Activated T-cell treated with anti-CD3 and anti-CD28 coated beads, Interleukin-2, amount 50 U/mL, for 1 hour (primary cell): ENCODE measurements around the gene MAP4.
"Not testable (repeated sequence)": the region's sequence is repeated elsewhere in the genome, so short reads cannot be mapped to it uniquely, and the experiment has no call there.

Experiments used
- DNase-seq: peaks from one replicate; pipeline ENCODE4 v3.0.0-alpha.2; 2020

MAP4 gene

DNA sequence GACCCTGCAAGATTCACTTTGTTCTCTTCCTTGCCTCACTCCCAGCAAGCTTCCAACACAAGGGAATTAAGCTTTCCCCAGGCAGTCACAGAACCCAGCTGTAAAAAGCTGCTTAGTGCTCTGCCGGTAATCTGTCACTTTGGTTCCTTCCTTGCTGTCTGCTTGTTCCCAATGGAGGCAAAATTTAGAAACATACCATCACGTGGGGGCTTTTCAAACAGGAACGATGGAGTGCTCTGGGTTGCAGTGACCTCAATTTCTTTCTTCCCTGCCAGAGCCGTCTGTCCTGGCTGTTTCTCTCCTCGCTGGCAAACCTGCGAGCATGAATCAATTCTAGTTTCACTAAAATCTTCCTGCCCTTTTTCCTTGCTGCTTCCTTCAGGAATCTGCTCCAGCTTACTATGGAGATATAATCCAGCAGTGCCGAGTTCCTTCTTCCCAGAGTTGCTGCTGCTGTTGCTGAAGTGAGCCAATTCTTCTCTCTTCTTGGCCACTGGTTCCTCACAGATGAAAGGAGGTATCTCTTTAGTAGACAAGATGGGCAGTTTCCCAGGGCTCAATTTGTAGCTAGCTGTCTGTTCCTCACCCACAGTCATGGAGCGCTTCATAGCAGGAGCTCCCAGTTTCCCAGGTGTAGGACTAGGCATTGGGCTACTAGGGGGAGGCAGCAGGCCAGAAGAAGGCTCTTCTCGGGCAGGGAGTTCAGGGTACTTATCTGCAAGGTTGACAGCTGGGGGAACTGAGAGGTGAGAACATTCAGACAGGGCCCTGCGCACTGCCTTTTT is 125.2 kb downstream of the MAP4 start:
- no peak for DNase-seq

GRCh38 chr3:47890126-47890827 is 125.9 kb downstream of the MAP4 start:
- DNase-seq: no peak

DNA sequence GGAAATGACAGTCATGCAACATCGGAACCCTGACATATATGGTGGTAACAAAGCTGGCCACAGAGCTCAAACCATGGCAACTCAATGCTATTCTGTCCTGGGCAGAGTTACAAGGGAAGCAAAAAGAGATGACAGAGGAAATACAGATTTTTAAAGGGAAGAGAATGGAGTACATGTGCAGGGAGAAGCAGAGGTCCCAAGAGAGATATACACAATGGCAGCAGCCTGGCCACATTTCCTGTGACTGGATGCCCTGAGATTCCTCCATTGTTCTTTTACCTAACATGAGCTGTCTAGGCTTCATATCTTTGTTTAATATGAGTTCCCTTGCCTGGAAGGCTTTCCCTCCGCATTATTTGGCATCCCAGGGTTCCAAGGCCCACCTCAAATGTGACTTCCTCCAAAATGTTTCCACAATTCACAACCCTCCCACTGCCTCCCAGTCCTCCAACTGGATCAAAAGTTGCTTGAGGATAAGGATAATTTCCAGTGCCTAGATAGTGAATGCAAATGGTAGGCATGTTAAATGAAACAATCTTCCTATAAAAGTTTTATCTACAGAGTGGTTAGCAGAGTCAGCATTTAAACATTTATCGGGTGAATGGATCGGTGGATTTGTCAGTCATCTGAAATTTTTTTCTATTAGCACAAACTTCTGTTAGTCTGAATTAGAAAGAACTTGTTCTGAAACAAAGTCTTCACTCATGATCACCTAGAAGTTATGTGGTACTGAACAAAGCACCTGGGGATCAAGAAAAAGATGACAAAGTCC is 127.0 kb downstream of the MAP4 start:
- DNase-seq: no peak

DNA sequence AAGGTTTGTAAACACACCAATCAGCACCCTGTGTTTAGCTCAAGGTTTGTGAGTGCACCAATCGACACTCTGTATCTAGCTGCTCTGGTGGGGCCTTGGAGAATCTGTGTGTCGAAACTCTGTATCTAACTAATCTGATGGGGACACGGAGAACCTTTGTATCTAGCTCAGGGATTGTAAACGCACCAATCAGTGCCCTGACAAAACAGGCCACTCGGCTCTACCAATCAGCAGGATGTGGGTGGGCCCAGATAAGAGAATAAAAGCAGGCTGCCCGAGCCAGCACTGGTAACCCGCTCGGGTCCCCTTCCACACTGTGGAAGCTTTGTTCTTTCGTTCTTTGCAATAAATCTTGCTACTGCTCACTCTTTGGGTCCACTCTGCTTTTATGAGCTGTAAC is 128.2 kb downstream of the MAP4 start:
- DNase-seq: not testable (repeated sequence)

DNA sequence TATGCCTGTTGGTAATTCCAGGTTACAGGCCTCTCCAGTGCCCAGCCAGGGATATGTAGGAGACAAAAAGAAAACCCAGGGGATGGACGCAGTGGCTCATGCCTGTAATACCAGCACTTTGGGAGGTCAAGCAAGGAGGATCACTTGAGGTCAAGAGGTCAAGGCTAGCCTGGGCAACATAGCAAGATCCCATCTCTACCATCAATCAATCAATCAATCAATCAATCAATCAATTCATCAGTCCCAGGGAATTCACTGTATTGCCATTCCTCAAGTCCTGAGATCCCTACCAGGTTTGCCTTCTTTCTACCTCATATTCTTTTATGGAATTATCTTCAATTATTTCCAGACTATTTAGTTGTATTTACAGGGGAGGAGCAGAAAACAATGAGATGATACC is 131.0 kb downstream of the MAP4 start:
- DNase-seq: no peak

- DNase-seq: no peak
Observed at GRCh38 chr3:47884603-47885002, 131.6 kb downstream of the MAP4 start.

DNA sequence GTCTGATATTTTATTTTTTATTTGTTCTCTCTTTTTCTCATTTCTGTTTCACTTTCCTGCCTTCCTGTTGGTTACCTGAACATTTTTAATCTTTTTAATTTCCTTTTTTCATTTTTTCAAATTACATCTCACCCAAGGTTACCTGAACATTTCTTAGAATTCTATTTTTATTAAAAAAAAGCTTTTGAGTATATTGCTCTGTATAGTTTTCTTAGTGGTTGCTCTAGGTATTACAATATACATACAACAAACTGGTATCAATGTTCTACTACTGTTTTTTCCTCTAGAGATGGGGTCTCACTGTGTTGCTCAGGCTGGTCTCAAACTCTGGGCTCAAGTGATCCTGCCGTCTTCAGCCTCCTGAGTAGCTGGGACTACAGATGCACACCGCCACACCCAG is 133.9 kb downstream of the MAP4 start:
- no peak for DNase-seq

DNA sequence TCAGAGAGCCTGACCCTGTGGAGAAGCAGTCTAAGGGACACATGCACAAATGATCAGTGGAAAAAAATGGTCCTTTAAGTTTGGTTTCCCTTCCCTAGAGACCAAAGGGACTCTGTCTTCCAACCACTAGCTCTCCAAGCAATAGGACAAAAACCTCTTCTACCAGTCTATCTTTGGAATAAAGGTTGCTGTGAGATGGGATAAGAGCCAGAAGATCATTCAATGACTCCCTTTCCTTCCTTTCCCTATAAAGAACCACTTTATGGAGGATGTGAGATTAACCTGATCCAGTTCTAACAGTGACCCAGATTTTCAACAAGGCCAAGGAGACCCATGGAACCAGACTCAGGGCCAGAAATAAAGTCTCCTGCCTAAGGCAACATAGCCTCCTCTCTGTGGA is 138.5 kb downstream of the MAP4 start:
- DNase-seq: no peak

DNA sequence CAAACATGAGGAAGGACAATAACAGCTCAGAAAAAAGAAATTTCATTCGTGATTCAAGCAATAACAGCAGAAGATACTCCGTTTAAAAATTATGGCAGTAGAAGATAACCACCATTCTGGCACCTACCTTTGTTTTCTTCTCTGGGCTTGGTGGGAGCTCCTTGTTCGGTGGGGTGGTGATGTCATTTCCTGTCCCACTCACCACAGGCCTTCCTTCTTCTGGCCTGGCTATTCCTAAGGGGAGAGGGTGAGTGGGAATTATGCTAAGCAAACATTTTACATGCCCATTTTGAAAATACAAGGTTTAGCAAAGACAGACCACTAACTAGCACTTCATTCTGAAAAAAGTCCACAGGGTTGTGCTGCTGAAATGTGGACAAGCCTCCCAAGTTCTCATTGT is 138.9 kb downstream of the MAP4 start:
- no peak for DNase-seq

DNA sequence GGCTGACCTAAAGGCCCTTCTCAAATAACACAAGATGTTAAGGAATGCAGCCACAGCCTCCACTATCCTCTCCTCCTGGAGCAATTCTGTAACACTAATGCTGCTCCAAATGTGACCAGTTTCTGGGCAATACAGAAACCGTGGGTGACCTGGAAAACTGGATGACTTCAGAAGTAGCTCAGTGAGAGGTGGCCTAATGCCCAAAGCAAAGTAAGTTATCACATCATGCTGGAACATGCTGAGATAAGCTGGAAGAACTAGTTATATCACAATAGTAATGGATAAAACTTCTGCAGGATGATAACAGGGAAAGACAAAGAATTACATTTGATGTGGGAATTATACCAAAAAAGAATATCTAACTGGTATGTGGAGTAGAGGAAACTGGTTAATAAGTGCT is 141.3 kb downstream of the MAP4 start:
- DNase-seq: no peak

GRCh38 chr3:47874438-47874837 is 141.8 kb downstream of the MAP4 start:
- DNase-seq: no peak

- no peak for DNase-seq
Observed at GRCh38 chr3:47872916-47873315, 143.3 kb downstream of the MAP4 start.

DNA sequence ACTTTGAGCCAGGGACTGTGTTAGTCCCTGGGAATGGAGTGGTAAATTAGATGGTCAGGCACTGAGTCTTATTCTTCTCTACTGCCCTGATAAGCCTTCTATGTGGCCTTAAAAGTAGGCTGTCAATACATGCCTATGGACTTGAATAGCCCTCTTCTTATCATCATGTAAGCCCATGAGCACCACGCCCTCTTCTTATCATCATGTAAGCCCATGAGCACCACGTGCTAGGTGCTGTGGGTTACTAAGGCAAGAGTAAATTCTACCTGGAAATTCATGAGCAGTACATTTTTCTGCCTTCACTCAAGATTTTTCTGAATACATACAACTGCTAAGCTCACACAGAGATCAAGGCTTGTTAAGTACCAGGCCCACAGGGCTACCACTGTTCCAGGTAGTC is 144.8 kb downstream of the MAP4 start:
- DNase-seq: no peak

DNA sequence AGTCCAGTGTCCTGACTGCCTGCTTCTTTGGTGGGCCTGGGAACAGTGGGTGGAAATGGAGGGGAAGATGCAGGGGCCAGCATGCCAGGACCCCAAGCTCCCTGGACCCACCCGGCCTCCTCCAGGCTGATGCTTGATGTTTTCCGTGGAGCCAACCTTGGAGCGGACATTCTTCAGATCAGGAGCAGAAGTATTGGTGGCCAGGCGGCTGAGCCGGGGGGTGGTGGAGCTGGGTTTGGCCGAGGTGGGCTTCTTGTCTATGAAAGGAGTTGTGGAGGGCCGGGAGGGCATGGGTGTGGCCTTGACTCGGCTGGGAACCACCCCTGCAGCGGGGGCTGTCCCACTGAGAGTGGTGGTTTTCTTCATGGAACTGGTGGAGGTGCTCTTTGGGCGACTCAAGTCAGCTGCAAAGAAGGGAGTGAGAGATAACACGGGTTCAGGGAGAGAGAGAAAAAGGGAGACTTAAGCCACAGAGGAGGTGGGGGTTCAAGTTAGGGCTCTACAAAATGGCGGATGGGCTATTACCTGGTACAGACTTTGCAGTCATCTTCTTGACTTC is 145.4 kb downstream of the MAP4 start:
- DNase-seq: no peak

DNA sequence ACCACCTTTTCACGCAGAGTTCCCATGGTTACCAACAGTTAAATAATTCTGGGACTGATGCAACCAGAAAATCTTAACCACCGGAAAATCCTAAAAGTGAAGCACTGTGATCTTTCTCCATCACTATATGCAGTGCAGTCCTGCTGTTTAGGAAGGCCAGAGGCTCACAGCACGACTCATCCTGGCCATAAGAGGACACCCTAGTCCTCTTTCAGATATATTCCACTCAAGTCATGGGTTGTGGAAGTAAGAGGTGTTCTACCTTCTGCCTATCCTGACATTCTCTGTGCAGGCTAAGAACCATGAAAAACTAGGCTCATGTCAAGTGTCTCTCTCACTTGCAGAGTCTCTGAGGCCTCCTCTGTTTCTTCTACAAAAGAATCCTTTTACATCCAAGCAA is 146.1 kb downstream of the MAP4 start:
- DNase-seq: no peak

DNA sequence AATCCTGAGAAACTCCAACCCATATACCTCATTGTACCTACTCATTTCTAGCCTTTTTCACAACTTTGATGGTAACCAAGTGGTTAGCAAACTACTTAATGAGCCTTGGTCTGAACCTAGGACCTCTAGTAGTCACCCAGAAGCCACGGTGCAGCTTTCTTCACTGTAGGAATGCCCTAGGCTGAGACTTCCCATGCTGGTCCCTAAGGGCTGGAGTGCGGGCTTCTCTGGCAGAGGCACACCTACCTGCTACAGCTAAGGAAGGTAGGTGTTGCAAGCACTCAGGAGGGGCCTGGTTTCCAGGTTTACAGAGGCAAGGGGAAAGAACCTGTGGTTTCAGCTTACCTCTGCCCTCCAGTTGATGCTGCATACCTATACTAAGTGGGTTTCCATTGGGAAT is 147.9 kb downstream of the MAP4 start:
- no peak for DNase-seq

DNA sequence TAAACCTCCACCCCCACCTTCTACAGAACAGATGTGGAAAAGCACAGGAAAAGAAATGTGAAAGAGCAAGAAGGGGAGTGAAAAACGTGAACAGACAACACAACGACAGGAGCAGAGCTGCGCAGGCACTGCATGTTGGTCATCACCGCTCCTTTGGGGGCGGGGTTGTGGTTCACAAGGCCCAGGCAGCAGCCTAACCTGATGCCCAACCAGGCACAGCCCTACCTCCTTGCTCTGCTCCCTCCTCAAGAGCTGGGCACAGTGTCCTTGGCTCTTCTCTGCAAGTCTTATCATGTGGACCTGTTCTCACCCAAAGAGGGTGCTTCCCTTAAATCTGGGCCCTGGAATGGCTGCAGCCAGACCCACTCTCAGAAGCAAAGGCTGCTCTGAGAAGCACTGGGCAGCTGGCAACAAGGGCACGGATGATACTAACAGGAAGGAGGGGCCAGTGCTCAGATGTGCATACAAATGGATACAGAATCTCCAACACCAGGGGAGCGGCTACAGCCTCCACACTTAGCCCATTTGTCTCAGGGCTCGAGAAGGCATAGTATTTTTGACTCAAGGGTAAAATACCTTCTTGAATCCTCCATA is 148.7 kb downstream of the MAP4 start:
- no peak for DNase-seq

DNA sequence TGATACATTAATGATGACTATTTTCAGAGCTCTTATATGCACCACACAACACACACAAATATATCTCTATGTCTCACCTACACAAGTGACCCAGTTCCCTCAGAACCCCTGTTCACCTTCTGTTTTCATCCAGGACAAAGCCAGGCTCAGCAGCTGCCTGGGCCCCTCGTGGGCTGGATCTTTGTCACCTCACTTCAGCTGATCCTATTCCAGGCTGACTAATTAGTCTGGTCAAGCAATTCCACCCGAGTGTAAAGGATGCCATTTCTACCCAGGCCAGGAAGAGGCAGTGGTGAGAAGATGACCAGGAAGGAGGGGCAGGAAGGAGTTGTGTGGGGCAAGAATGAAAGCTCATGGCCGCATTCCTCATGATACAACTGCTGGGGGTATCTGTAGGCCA is 151.0 kb downstream of the MAP4 start:
- no peak for DNase-seq

GRCh38 chr3:47863391-47864128 is 152.7 kb downstream of the MAP4 start:
- no peak for DNase-seq

- DNase-seq: no peak
Observed at GRCh38 chr3:47859956-47860605, 156.1 kb downstream of the MAP4 start.

DNA sequence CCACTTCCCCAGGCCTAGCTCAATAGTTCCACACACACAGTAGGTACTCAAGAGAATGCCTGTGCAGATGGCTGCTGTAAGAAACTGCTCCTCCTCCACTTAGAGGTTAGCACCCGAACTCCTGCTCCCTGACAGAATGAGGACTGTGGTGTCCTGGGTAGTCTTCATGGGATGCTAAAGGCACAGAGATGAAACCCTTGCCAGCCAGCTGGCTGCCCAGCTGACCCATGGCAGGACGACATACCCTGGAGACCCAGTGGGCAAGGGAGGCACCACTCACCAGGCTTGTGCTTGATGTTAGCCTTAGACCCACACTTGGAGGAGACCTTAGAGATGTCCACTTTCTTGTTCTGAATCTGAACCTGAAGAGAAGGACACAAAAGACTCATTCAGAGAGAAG is 159.1 kb downstream of the MAP4 start:
- no peak for DNase-seq

DNA sequence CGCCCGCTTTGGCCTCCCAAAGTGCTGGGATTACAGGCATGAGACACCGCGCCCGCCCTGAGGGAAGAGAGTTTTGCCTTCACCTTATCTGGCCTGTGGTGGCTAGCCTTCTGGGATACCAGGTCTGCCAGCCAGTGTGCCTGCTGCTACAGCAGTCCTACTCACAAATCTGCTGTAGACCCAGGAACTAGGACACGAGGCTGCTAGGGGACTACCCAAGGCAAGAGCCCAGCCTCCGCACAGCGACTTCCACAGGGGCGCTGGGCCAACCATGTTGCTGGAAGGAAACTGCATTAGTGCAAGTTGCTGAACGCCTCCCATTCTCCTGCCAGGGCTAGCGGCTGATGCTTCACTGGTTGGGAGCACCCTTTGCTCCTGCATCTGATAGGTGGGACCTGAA is 159.5 kb downstream of the MAP4 start:
- no peak for DNase-seq
